HUES48 (cell line): Measurements from ENCODE around the gene HERC2.
"Not testable (repeated sequence)": the region's sequence is repeated elsewhere in the genome, so short reads cannot be mapped to it uniquely, and the experiment has no call there.

Source experiments
- H3K27ac ChIP-seq: one replicate; pipeline ENCODE4 v1.7.0; 2013; ENCODE audit warnings: low read depth, low read length, inconsistent platforms
- H3K27me3 ChIP-seq: 2 replicates; pipeline ENCODE4 v1.6.1; 2013; ENCODE audit warnings: mild to moderate bottlenecking, low read length; ENCODE audit not compliant: control insufficient read depth, insufficient read depth
- H3K36me3 ChIP-seq: 2 replicates; pipeline ENCODE4 v1.6.1; 2013; ENCODE audit warnings: low read length; ENCODE audit not compliant: control insufficient read depth, insufficient read depth
- H3K4me1 ChIP-seq: 2 replicates; pipeline ENCODE4 v1.6.1; 2013; ENCODE audit warnings: mild to moderate bottlenecking, low read length; ENCODE audit not compliant: control insufficient read depth, insufficient read depth
- H3K4me3 ChIP-seq: 2 replicates; pipeline ENCODE4 v1.5.1; 2013; ENCODE audit warnings: mild to moderate bottlenecking, low read depth, low read length
- H3K9ac ChIP-seq: 2 replicates; pipeline ENCODE4 v1.6.1; 2013; ENCODE audit warnings: mild to moderate bottlenecking, low read depth, low read length, moderate library complexity
- H3K9me3 ChIP-seq: 2 replicates; pipeline ENCODE4 v1.6.1; 2013; ENCODE audit warnings: low read length; ENCODE audit not compliant: control insufficient read depth, insufficient read depth

HERC2 gene

GRCh38 chr15:28221696-28222095 lies 100.3 kb downstream of the HERC2 start:
- H3K9ac ChIP-seq, H3K4me3 ChIP-seq, H3K27ac ChIP-seq, H3K4me1 ChIP-seq, H3K27me3 ChIP-seq, H3K9me3 ChIP-seq: not testable (repeated sequence)
- peaks cover 34% of the 10 kb centered on the region for H3K36me3 ChIP-seq

GRCh38 chr15:28219116-28219515 lies 102.9 kb downstream of the HERC2 start:
- H3K27me3 ChIP-seq: no peaks in the 10 kb centered on the region
- H3K4me1 ChIP-seq: no peaks in the 10 kb centered on the region
- no peak overlapping the region for H3K9ac ChIP-seq
- no peak overlapping the region for H3K4me3 ChIP-seq
- no peaks in the 10 kb centered on the region for H3K9me3 ChIP-seq
- H3K36me3 ChIP-seq: peaks cover 44% of the 10 kb centered on the region
- no peak overlapping the region for H3K27ac ChIP-seq

DNA sequence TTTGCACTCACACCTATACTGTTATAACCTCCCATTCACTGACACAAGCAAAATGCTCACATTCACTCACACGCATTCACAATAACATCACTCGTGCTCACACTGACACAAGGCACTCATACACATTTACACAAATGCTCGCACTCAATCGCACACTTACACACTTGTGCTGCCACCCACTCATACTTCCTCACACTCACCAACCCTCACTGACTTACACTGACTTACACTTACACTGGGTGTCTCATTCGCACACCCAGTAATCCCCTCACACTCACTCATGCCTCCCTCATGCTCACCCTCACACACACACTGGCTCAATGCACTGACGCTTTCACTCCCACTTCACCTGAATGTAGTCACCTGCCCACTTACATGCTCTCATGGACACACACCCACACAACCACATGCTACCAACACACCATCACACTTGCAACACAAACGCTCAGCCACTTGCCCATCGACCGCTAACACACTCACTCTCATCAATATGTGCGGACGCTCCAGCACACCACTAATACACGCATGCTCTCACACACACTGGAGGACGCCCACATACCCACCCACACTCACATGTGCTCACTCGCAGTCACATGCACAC lies 104.9 kb downstream of the HERC2 start:
- not testable (repeated sequence) for H3K27ac ChIP-seq, H3K4me1 ChIP-seq, H3K9ac ChIP-seq, H3K27me3 ChIP-seq, H3K4me3 ChIP-seq, H3K9me3 ChIP-seq
- H3K36me3 ChIP-seq: peaks cover 52% of the 10 kb centered on the region

- not testable (repeated sequence) for H3K27me3 ChIP-seq, H3K27ac ChIP-seq, H3K4me1 ChIP-seq, H3K9me3 ChIP-seq, H3K4me3 ChIP-seq, H3K9ac ChIP-seq
- H3K36me3 ChIP-seq: peaks cover 52% of the 10 kb centered on the region
These were observed 106.5 kb downstream of the HERC2 start for GRCh38 chr15:28215521-28215920.

- not testable (repeated sequence) for H3K9ac ChIP-seq, H3K4me1 ChIP-seq, H3K27me3 ChIP-seq, H3K9me3 ChIP-seq, H3K27ac ChIP-seq, H3K4me3 ChIP-seq
- peaks cover 43% of the 10 kb centered on the region for H3K36me3 ChIP-seq
These were observed 107.8 kb downstream of the HERC2 start for GRCh38 chr15:28214006-28214790.

DNA sequence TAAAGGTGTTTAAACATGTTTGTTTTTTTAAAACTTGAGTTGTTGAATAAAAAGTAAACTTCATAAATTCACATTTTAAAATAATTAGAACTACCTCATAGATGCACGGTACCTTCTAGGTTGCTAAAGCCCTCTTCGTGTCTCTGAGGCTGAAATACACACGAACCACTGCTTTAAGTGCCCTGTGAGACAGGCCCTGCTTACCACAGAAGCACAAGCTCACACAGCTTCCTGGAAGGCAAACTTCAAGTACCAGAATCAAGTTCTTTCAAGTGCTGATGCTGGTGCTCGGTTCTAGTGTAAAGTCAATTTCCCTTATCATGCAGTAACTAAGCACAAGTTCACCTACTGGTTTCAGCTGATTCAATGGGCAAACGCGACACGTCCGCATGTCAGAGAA lies 108.6 kb downstream of the HERC2 start:
- not testable (repeated sequence) for H3K4me1 ChIP-seq, H3K27ac ChIP-seq, H3K9ac ChIP-seq, H3K9me3 ChIP-seq, H3K4me3 ChIP-seq, H3K27me3 ChIP-seq
- peaks cover 40% of the 10 kb centered on the region for H3K36me3 ChIP-seq

DNA sequence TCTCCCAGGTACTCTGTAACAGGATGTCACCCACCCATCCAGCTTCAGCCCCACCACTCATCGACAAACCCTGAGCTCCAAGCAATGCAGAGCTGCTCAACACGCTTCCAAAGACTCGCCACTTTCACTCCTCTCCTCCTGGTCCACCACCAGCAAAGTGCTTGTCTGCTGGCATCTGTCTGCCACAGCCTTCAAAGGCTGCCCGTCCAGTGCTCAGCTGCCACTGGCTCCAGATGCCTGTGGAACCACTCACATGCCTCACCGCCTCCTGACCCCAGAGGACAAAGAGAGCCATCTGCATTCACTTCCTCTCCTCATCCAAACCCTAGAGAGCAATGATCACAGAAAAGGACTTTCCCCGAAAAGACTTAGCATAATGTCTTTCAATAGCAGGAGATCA lies 113.4 kb downstream of the HERC2 start:
- H3K36me3 ChIP-seq: peaks cover 23% of the 10 kb centered on the region
- H3K9ac ChIP-seq: no peak overlapping the region
- no peak overlapping the region for H3K4me3 ChIP-seq
- H3K27me3 ChIP-seq: no peaks in the 10 kb centered on the region
- H3K4me1 ChIP-seq: no peaks in the 10 kb centered on the region
- H3K9me3 ChIP-seq: no peaks in the 10 kb centered on the region
- no peak overlapping the region for H3K27ac ChIP-seq

GRCh38 chr15:28205640-28206039 lies 116.3 kb downstream of the HERC2 start:
- H3K4me3 ChIP-seq, H3K9me3 ChIP-seq, H3K4me1 ChIP-seq, H3K9ac ChIP-seq, H3K27ac ChIP-seq, H3K27me3 ChIP-seq: not testable (repeated sequence)
- H3K36me3 ChIP-seq: peaks cover 23% of the 10 kb centered on the region

- H3K4me1 ChIP-seq, H3K27me3 ChIP-seq, H3K27ac ChIP-seq, H3K4me3 ChIP-seq, H3K9ac ChIP-seq, H3K9me3 ChIP-seq: not testable (repeated sequence)
- H3K36me3 ChIP-seq: peaks cover 31% of the 10 kb centered on the region
These were observed 118.7 kb downstream of the HERC2 start for GRCh38 chr15:28203055-28203828.

GRCh38 chr15:28202124-28202523 lies 119.9 kb downstream of the HERC2 start:
- not testable (repeated sequence) for H3K27me3 ChIP-seq, H3K27ac ChIP-seq, H3K4me3 ChIP-seq, H3K9ac ChIP-seq, H3K9me3 ChIP-seq, H3K4me1 ChIP-seq
- peaks cover 38% of the 10 kb centered on the region for H3K36me3 ChIP-seq

DNA sequence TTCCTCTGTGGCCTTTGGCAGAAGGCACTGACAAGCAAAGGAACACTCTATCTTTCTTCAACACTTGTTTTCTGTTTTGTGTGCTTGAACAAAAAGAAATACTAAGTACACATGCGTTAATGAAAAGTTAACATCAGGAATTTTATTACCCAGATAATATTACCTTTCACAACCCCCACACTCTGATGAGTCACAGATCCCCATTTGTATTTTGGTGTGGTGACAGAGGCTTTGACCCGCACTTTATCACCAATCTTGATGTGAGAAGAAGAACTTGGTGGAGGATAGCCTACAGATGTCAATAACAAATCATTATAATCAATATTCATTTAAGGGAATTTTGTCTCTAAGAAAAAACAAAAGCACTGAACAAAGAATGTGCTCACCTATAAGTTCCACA lies 123.8 kb downstream of the HERC2 start:
- not testable (repeated sequence) for H3K27me3 ChIP-seq, H3K4me1 ChIP-seq, H3K27ac ChIP-seq, H3K9me3 ChIP-seq, H3K9ac ChIP-seq, H3K4me3 ChIP-seq
- H3K36me3 ChIP-seq: peaks cover 42% of the 10 kb centered on the region
